Measurements from ENCODE around the gene HOXB8. TPM values are rescaled to one million over a fixed set of nuclear protein-coding genes. Genes with fewer than 3 reads are reported as not detected.

Gene HOXB8
- total RNA-seq, 1 donor from 2014 or later: not detected

- Histone ChIP-seq H3K4me3 (ENCODE audit: low read length in 3 of 3) (no peak overlapping the region), H3K9me3 (ENCODE audit: control insufficient read depth in 3 of 3, low read length in 3 of 3) (no peaks in the 10 kb centered on the region), H3K36me3 (ENCODE audit: control insufficient read depth in 3 of 3, insufficient read depth in 3 of 3, low read length in 3 of 3) (no peaks in the 10 kb centered on the region), H3K27me3 (ENCODE audit: control insufficient read depth in 3 of 3, insufficient read depth in 3 of 3, low read length in 3 of 3) (peaks cover 64 to 91% (median 84%) of the 10 kb centered on the region in 3 donors), H3K4me1 (ENCODE audit: control insufficient read depth in 3 of 3, insufficient read depth in 3 of 3, low read length in 3 of 3) (peaks cover 6 to 22% (median 10%) of the 10 kb centered on the region in 3 donors), H3K9ac (ENCODE audit: low read depth in 1 of 3, low read length in 3 of 3) (no peak overlapping the region), H3K27ac (ENCODE audit: low read depth, low read length) (no peak overlapping the region)
Measured at GRCh38 chr17:48591255-48592056, 23.6 kb downstream of the HOXB8 start.

GRCh38 chr17:48590607-48591161 is 24.4 kb downstream of the HOXB8 start:
- no peaks in the 10 kb centered on the region for H3K36me3 ChIP-seq (ENCODE audit: control insufficient read depth in 3 of 3, insufficient read depth in 3 of 3, low read length in 3 of 3)
- H3K27me3 ChIP-seq (ENCODE audit: control insufficient read depth in 3 of 3, insufficient read depth in 3 of 3, low read length in 3 of 3): peaks cover 60 to 91% (median 84%) of the 10 kb centered on the region in 3 donors
- no peak overlapping the region for H3K9ac ChIP-seq (ENCODE audit: low read depth in 1 of 3, low read length in 3 of 3)
- H3K4me1 ChIP-seq (ENCODE audit: control insufficient read depth in 3 of 3, insufficient read depth in 3 of 3, low read length in 3 of 3): peaks cover 12 to 28% (median 14%) of the 10 kb centered on the region in 3 donors
- H3K27ac ChIP-seq (ENCODE audit: low read depth, low read length): no peak overlapping the region
- H3K4me3 ChIP-seq (ENCODE audit: low read length in 3 of 3): no peak overlapping the region
- H3K9me3 ChIP-seq (ENCODE audit: control insufficient read depth in 3 of 3, low read length in 3 of 3): no peaks in the 10 kb centered on the region

DNA sequence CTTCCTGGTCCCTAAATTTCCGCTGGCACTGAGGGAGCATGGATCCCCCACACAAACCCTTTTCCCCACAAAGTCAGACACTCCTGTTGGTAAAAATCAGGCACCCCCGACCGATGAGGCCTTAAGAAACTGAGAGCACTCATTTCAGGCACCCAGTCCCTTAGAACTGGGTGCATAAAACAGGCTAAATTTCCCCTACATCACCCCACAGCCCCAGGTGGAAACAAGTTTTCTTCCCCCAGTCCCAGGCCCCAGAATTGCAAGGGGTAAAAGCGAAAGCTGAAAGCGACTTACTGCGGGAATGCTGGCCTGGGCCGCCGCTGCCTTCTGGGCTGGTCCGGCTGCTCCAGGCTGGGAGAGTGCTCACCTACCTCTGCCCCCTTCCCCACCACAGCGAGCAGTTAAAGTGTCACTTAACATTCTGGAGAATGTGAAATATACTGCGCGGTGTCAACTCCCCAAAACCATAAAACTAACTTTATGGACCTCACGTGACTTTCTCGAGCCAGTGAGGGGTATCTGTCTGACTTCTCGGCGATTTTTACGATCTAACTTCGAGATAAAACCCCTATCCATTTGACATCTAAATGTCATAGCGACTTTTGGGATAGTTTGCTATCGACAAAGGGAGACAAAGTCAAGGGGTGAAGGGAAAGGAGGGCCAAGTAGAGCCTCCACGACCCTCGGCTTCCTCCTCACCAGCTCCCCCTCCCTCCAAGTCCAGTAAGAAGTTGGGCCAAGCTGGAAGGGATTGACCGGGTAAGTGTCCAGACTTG is 25.1 kb downstream of the HOXB8 start, which contains the start of gene HOXB3:
Gene HOXB3 (minus strand): TSS at position 411 of the 776 bp plus-strand sequence. CDS start 37,767 bp downstream, outside the sequence.
- H3K27ac ChIP-seq (ENCODE audit: low read depth, low read length): no peak within 1 kb of the TSS
- peaks cover 56 to 91% (median 84%) of the 10 kb centered on the region in 3 donors for H3K27me3 ChIP-seq (ENCODE audit: control insufficient read depth in 3 of 3, insufficient read depth in 3 of 3, low read length in 3 of 3)
- H3K4me1 ChIP-seq (ENCODE audit: control insufficient read depth in 3 of 3, insufficient read depth in 3 of 3, low read length in 3 of 3): peaks cover 17 to 34% (median 21%) of the 10 kb centered on the region in 3 donors
- no peak within 1 kb of the TSS for H3K9ac ChIP-seq (ENCODE audit: low read depth in 1 of 3, low read length in 3 of 3)
- no peak within 1 kb of the TSS for H3K4me3 ChIP-seq (ENCODE audit: low read length in 3 of 3)
- no peaks in the 10 kb centered on the region for H3K36me3 ChIP-seq (ENCODE audit: control insufficient read depth in 3 of 3, insufficient read depth in 3 of 3, low read length in 3 of 3)
- H3K9me3 ChIP-seq (ENCODE audit: control insufficient read depth in 3 of 3, low read length in 3 of 3): no peaks in the 10 kb centered on the region

DNA sequence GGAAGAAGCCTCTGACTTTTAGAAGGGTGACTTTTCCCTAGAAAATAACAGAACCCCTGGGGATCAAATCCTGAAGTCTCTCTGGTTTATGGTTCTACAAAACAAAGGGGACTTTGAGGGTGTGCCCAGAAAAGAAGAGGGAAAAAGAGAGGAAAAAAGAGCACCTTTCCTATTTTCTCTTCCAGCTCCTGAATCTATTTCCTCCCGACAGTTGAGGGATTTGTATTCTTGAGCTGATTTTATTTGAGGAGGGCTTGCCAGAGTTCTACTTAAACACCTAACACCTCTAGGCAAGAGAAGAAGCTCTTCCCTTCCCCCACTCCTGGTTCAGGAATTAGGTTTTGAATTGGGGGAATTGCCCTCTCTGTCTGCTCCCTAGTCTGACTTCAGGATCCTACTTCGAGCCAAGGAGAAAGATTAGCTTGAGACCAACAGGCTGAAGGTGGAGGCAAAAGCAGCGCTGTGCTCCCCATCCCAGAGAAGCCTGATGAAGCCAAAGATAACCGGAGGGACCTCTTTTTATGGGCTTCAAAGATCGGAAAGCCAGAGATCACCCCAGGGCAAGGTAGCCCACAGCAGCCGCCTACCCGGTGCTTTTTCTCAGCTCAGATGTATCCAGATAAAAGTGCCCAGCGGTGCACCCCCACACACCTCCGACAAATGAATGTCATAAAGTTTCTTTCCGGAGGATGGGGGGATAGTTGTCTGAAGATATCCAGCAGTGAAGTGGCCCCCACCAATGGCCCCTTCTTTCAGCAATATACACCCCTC is 25.8 kb downstream of the HOXB8 start:
- Histone ChIP-seq H3K9me3 (ENCODE audit: control insufficient read depth in 3 of 3, low read length in 3 of 3) (no peaks in the 10 kb centered on the region), H3K27me3 (ENCODE audit: control insufficient read depth in 3 of 3, insufficient read depth in 3 of 3, low read length in 3 of 3) (peaks cover 48 to 91% (median 79%) of the 10 kb centered on the region in 3 donors), H3K27ac (ENCODE audit: low read depth, low read length) (no peak overlapping the region), H3K36me3 (ENCODE audit: control insufficient read depth in 3 of 3, insufficient read depth in 3 of 3, low read length in 3 of 3) (no peaks in the 10 kb centered on the region), H3K4me3 (ENCODE audit: low read length in 3 of 3) (no peak overlapping the region), H3K4me1 (ENCODE audit: control insufficient read depth in 3 of 3, insufficient read depth in 3 of 3, low read length in 3 of 3) (peaks cover 19 to 34% (median 23%) of the 10 kb centered on the region in 3 donors), H3K9ac (ENCODE audit: low read depth in 1 of 3, low read length in 3 of 3) (no peak overlapping the region)

DNA sequence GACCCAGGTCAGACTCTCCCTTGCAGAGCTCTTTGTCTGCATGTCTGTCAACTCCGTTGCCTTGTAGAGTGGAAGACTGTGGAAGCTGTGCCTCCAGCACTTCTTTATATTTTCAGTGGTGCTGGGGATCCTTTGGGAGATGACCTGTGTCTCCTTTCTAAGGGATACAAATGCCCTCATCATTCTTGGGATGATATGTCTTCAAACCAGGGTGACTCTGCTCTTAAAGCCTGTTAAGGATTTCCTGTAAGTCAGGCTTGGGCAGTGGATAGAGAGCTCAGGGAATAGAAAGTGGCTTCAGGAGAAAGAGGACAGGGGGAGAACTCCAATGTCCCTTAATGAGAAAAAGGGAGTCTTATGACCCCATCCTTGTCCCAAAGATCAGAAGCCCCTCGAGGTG is 26.6 kb downstream of the HOXB8 start:
- peaks cover 44 to 93% (median 79%) of the 10 kb centered on the region in 3 donors for H3K27me3 ChIP-seq (ENCODE audit: control insufficient read depth in 3 of 3, insufficient read depth in 3 of 3, low read length in 3 of 3)
- H3K27ac ChIP-seq (ENCODE audit: low read depth, low read length): no peak overlapping the region
- H3K9ac ChIP-seq (ENCODE audit: low read depth in 1 of 3, low read length in 3 of 3): no peak overlapping the region
- H3K36me3 ChIP-seq (ENCODE audit: control insufficient read depth in 3 of 3, insufficient read depth in 3 of 3, low read length in 3 of 3): no peaks in the 10 kb centered on the region
- H3K4me3 ChIP-seq (ENCODE audit: low read length in 3 of 3): no peak overlapping the region
- peaks cover 19 to 28% (median 23%) of the 10 kb centered on the region in 3 donors for H3K4me1 ChIP-seq (ENCODE audit: control insufficient read depth in 3 of 3, insufficient read depth in 3 of 3, low read length in 3 of 3)
- no peaks in the 10 kb centered on the region for H3K9me3 ChIP-seq (ENCODE audit: control insufficient read depth in 3 of 3, low read length in 3 of 3)

DNA sequence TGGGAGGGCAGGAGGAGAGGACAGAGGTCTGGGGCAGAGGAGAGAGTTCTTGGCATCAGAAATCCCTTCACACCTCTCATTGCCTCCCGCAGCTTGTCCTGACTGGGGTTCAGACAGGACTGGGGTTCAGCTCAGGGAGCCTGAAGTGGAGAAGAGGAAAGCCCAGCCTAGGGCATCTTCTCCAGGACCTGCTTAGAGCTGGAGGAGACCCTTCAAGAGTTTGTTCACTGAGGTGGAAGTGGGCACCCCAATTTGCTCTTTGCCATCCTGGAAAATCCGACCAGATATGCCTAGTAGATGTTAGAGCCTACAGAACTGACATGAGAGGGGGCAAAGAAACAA is 27.0 kb downstream of the HOXB8 start:
- no peak overlapping the region for H3K27ac ChIP-seq (ENCODE audit: low read depth, low read length)
- peaks cover 14 to 23% (median 18%) of the 10 kb centered on the region in 3 donors for H3K4me1 ChIP-seq (ENCODE audit: control insufficient read depth in 3 of 3, insufficient read depth in 3 of 3, low read length in 3 of 3)
- H3K9me3 ChIP-seq (ENCODE audit: control insufficient read depth in 3 of 3, low read length in 3 of 3): no peaks in the 10 kb centered on the region
- no peak overlapping the region for H3K4me3 ChIP-seq (ENCODE audit: low read length in 3 of 3)
- H3K36me3 ChIP-seq (ENCODE audit: control insufficient read depth in 3 of 3, insufficient read depth in 3 of 3, low read length in 3 of 3): no peaks in the 10 kb centered on the region
- H3K9ac ChIP-seq (ENCODE audit: low read depth in 1 of 3, low read length in 3 of 3): no peak overlapping the region
- H3K27me3 ChIP-seq (ENCODE audit: control insufficient read depth in 3 of 3, insufficient read depth in 3 of 3, low read length in 3 of 3): peaks cover 44 to 93% (median 79%) of the 10 kb centered on the region in 3 donors

DNA sequence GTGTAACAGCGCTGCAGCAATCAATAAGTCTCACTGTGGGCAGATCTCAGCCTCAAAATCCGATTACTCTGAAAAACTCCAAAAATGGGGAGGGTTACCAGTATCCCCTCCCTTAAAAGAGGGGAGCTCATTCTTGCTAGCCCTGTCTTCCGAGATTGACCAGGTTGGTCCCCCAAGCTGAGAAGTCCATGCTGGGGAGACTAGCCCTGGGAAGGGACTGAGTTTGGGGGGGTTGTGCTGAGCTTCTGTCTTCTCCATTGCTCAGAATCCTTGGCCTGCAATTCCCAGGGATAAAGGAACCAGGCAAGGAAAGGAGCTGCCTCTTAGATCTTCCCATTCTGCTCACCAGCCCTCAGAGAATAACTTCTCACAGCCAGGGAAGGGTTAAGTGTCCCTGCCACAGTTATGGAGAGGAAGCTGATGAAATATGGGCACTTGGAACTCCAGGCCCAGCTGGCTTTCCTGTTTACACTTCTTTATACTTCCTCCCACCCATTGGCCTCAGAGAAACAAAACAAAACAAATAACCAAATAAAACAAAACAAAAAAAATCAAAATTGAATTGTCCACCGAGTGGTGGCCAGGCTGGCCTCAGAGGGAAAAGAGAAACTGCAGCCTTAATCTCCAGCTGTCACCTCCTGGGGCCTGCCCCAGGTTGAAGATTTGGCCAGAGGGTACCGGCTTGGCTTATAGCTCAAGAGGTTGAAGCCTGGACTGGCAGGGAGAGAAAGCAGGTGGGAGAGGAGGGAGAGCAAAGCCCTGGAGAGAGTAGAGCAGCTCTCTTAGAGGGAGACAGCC is 27.6 kb downstream of the HOXB8 start:
- Histone ChIP-seq H3K36me3 (ENCODE audit: control insufficient read depth in 3 of 3, insufficient read depth in 3 of 3, low read length in 3 of 3) (no peaks in the 10 kb centered on the region), H3K4me3 (ENCODE audit: low read length in 3 of 3) (no peak overlapping the region), H3K27ac (ENCODE audit: low read depth, low read length) (no peak overlapping the region), H3K9me3 (ENCODE audit: control insufficient read depth in 3 of 3, low read length in 3 of 3) (no peaks in the 10 kb centered on the region), H3K27me3 (ENCODE audit: control insufficient read depth in 3 of 3, insufficient read depth in 3 of 3, low read length in 3 of 3) (peaks cover 48 to 97% (median 80%) of the 10 kb centered on the region in 3 donors), H3K4me1 (ENCODE audit: control insufficient read depth in 3 of 3, insufficient read depth in 3 of 3, low read length in 3 of 3) (peaks cover 13 to 21% (median 17%) of the 10 kb centered on the region in 3 donors), H3K9ac (ENCODE audit: low read depth in 1 of 3, low read length in 3 of 3) (no peak overlapping the region)

DNA sequence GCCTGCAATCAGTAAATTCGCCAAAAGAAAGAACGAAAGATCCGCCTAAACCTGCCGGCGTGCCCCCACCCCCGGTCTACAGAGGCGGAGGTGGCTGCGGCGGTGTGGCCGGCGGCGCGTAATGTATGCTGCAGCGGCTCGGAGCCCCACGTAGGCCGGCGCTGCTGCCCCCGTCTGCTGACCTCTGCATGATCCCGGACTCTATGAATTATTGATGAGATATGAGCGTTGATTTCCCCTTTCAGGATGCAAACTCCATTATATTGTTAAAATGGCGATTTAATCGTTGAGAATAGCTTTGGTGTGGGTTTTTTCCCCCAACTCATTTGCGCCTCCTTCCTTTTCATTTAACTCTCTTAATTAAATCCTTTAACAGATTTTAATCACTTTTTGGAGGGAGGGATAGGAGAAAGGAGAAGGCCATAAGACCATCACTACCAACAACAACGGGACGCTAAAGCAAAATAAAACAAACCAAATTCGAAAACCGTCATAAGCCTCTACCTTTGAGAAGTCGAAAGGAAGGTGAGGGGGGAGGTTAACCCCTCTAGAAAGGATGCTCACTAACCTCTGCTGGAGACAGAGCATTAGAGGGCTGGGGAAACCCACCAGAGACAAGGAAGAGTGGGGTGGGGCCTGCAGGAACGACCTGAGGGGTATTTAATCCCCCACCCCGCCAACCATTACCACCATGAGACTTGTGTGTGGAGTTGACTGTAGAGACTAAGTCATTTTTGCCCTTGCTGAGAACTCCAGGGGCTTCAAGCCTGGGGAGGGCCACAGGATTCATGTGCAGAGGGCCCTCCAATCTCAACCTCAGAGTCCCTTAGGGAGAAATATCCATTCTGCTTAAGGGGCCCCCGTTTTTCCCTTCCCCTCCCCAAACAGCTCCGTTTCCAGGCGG is 28.5 kb downstream of the HOXB8 start:
- no peak overlapping the region for H3K27ac ChIP-seq (ENCODE audit: low read depth, low read length)
- peaks cover 13 to 21% (median 21%) of the 10 kb centered on the region in 3 donors for H3K4me1 ChIP-seq (ENCODE audit: control insufficient read depth in 3 of 3, insufficient read depth in 3 of 3, low read length in 3 of 3)
- H3K27me3 ChIP-seq (ENCODE audit: control insufficient read depth in 3 of 3, insufficient read depth in 3 of 3, low read length in 3 of 3): peaks cover 50 to 98% (median 80%) of the 10 kb centered on the region in 3 donors
- peak overlapping the region in 1 of 3 donors; percentile 69 for H3K9ac ChIP-seq (ENCODE audit: low read depth in 1 of 3, low read length in 3 of 3)
- H3K36me3 ChIP-seq (ENCODE audit: control insufficient read depth in 3 of 3, insufficient read depth in 3 of 3, low read length in 3 of 3): no peaks in the 10 kb centered on the region
- no peaks in the 10 kb centered on the region for H3K9me3 ChIP-seq (ENCODE audit: control insufficient read depth in 3 of 3, low read length in 3 of 3)
- peak overlapping the region; percentile 75 to 91 (median 81) for H3K4me3 ChIP-seq (ENCODE audit: low read length in 3 of 3)

Measured in skeletal muscle tissue (tissue), 4 donors.